CD8-positive, alpha-beta memory T cell (primary cell): ENCODE results near the gene SLC27A4. TPM values are rescaled to one million over a fixed set of nuclear protein-coding genes. Genes with fewer than 3 reads are reported as not detected.

Experiments
- CTCF ChIA-PET: fragments of 350-600 bp; sonication (Branson Sonifier 250); formaldehyde crosslinking; loops from one replicate; lab custom pipeline; 2021; ENCODE audit warnings: antibody characterized with exemption; lab: Charles Lee
- POLR2A ChIA-PET: fragments of 350-600 bp; sonication (Branson Sonifier 250); formaldehyde crosslinking; loops from one replicate; lab custom pipeline; 2021; ENCODE audit warnings: antibody characterized with exemption; lab: Charles Lee
- DNase-seq, 5 donors: peaks; one replicate each; pipeline versions ENCODE4 v3.0.0 to v3.0.0-alpha.2; 2020 to 2022; ENCODE audit warnings: mixed read lengths in 1 of 5
- H3K27ac ChIP-seq: one replicate; pipeline ENCODE4 v1.7.0; 2013; ENCODE audit warnings: low read depth, mild to moderate bottlenecking, low read length, moderate library complexity
- H3K27me3 ChIP-seq: 2 replicates; pipeline ENCODE4 v1.7.0; 2013; ENCODE audit warnings: low read length, mild to moderate bottlenecking; ENCODE audit not compliant: insufficient read depth, poor library complexity, severe bottlenecking
- H3K36me3 ChIP-seq: 2 replicates; pipeline ENCODE4 v1.7.0; 2013; ENCODE audit warnings: mild to moderate bottlenecking, low read length, moderate library complexity; ENCODE audit not compliant: insufficient read depth
- H3K4me1 ChIP-seq: 2 replicates; pipeline ENCODE4 v1.7.0; 2013; ENCODE audit warnings: mild to moderate bottlenecking, low read length, moderate library complexity; ENCODE audit not compliant: insufficient read depth
- H3K4me3 ChIP-seq: 2 replicates; pipeline ENCODE4 v1.7.0; 2013; ENCODE audit warnings: mild to moderate bottlenecking, low read length
- H3K9me3 ChIP-seq: 2 replicates; pipeline ENCODE4 v1.7.0; 2013; ENCODE audit warnings: mild to moderate bottlenecking, low read length
- H3K27ac Mint-ChIP-seq, 8 donors: one replicate each; pipeline ENCODE4 v1.8.0; 2020 to 2021; ENCODE audit warnings: mixed read lengths in 8 of 8, mild to moderate bottlenecking in 6 of 8, inconsistent platforms in 3 of 8, moderate library complexity in 3 of 8
- H3K27me3 Mint-ChIP-seq, 2 donors: one replicate each; pipeline ENCODE4 v1.8.0; 2020 to 2021; ENCODE audit warnings: mixed read lengths in 2 of 2, mild to moderate bottlenecking in 1 of 2, moderate library complexity in 1 of 2
- H3K36me3 Mint-ChIP-seq, 3 donors: one replicate each; pipeline ENCODE4 v1.8.0; 2020 to 2021; ENCODE audit warnings: mixed read lengths in 3 of 3, inconsistent platforms in 1 of 3, mild to moderate bottlenecking in 1 of 3
- H3K4me1 Mint-ChIP-seq, 3 donors: one replicate each; pipeline ENCODE4 v1.8.0; 2020 to 2021; ENCODE audit warnings: mixed read lengths in 3 of 3, inconsistent platforms in 1 of 3, mild to moderate bottlenecking in 1 of 3
- H3K4me3 Mint-ChIP-seq, 7 donors: one replicate each; pipeline ENCODE4 v1.8.0; 2020 to 2021; ENCODE audit warnings: mixed read lengths in 7 of 7, mild to moderate bottlenecking in 6 of 7, moderate library complexity in 4 of 7, inconsistent platforms in 2 of 7
- H3K9me3 Mint-ChIP-seq, 5 donors: one replicate each; pipeline ENCODE4 v1.8.0; 2020 to 2022; ENCODE audit warnings: mixed read lengths in 5 of 5, mild to moderate bottlenecking in 3 of 5, moderate library complexity in 2 of 5, inconsistent platforms in 1 of 5
- polyA plus RNA-seq: library from polyadenylated mRNA; unstranded; fragments of 300-500 nt; fragmentation: Illumina TruSeq; gene quantifications from one replicate; pipeline ENCODE4 v1.2.3, GENCODE V29; 2021
- total RNA-seq, 2 experiments: library from RNA; stranded (reverse); gene quantifications; one replicate each; pipeline ENCODE4 v1.2.3, GENCODE V29; 2021

Gene SLC27A4
- 10 to 100 TPM; 41.2 to 46.0 TPM for total RNA-seq
- polyA plus RNA-seq: 11.2 TPM

DNA sequence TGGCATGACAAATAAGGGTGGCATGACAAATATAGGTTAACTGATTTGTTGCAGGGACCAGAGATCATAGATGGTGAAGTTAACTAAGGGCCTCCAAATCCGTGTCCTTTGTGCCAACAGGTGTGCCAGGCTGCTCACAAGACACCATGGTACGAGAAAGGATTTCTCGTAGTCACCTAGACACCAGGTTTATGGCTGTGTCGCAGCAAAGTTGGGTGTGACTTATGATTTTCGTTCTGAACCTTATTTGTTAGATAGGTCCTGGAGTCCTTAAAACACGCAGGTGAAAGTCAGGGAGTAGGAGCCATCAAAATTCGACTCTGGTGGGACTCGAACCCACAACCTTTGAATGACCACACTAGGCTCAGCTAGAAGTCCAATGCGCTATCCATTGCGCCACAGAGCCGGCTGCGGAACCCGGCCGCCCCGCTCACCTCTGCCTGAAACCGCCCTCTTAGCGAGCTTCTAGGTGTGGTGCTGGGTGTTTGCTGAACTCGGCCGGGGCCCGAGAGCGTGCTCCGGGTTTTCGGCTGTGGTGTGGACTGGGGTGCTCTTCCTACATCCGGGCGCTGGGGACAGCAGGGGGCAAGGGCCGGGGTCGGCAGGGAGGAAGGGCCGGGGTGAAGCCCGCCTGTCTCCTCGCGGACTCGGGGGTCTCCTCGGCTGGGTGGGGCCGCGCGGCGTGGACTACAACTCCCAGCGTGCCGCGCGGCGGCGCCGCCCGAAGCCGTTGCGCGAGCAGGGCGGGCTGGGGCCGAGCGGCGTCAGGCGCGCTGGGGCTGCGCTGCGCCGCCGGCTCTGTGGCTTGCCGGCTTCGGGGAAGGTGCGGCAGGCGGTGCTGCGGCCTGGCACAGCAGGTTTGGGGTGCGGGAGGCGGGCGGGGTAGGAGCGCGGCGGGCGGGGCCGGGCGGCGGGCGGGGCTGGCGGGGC, at the start of gene SLC27A4:
TSS of gene SLC27A4 (plus strand) at position 767 of the 930 bp plus-strand sequence. CDS start 2,606 bp downstream, outside the sequence.
- peaks cover 13% of the 10 kb centered on the region for H3K4me1 ChIP-seq
- DNase-seq: peak; percentile 76 to 86 (median 81)
- Mint-ChIP-seq H3K27me3 (no peaks in the 10 kb centered on the region), H3K4me3 (peak within 1 kb of the TSS; percentile 81 to 99 (median 92)), H3K27ac (peak within 1 kb of the TSS; percentile 86 to 98 (median 94)), H3K36me3 (peaks cover 0 to 24% (median 0%) of the 10 kb centered on the region in 3 donors), H3K9me3 (no peaks in the 10 kb centered on the region), H3K4me1 (peaks cover 6 to 13% (median 12%) of the 10 kb centered on the region in 3 donors)
- H3K27ac ChIP-seq: peak within 1 kb of the TSS; percentile 59
- no peaks in the 10 kb centered on the region for H3K9me3 ChIP-seq
- H3K36me3 ChIP-seq: peaks cover 7% of the 10 kb centered on the region
- POLR2A ChIA-PET: no interaction called here
- H3K27me3 ChIP-seq: no peaks in the 10 kb centered on the region
- peak within 1 kb of the TSS; percentile 75 for H3K4me3 ChIP-seq
- CTCF ChIA-PET: interaction anchor here (1.0 to 2.0 kb wide), 4 partner anchors 9 to 44 kb away, joined by 4 to 5 read pairs (median 4); no protein-coding TSS in a partner anchor

DNA sequence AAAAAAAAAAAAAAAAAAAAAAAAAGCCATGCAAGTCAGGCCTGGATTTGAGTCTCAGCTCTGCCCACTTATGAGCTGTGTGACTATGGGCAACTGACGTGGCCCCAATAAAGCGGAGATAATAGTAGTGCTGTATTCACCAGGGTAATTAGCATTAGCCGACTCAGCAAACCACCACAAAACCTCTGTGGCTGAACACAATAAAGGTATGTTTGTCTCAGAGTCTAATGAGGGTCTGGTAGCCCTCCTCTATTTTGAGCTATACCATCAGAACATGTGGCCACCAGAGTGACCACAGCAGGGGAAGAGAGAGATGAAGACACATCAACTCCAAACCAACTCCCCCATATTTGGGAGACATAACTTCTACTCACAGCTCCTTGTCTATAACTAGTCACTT, 48.3 kb upstream of the SLC27A4 start:
- Histone ChIP-seq H3K27me3 (no peaks in the 10 kb centered on the region), H3K36me3 (no peaks in the 10 kb centered on the region), H3K4me3 (no peak overlapping the region), H3K4me1 (peaks cover under 1% of the 10 kb centered on the region), H3K9me3 (no peaks in the 10 kb centered on the region), H3K27ac (no peak overlapping the region)
- ChIA-PET POLR2A (no interaction called here), CTCF (interaction anchor here (1.5 kb wide), 1 partner anchor 8 kb away, joined by 3 read pairs; no protein-coding TSS in a partner anchor)
- H3K4me1 Mint-ChIP-seq: peaks cover 2 to 4% (median 2%) of the 10 kb centered on the region in 3 donors
- H3K27ac Mint-ChIP-seq: no peak overlapping the region
- no peaks in the 10 kb centered on the region for H3K27me3 Mint-ChIP-seq
- DNase-seq: no peak
- no peak overlapping the region for H3K4me3 Mint-ChIP-seq
- H3K36me3 Mint-ChIP-seq: peaks cover 0 to 17% (median 6%) of the 10 kb centered on the region in 3 donors
- H3K9me3 Mint-ChIP-seq: no peaks in the 10 kb centered on the region

DNA sequence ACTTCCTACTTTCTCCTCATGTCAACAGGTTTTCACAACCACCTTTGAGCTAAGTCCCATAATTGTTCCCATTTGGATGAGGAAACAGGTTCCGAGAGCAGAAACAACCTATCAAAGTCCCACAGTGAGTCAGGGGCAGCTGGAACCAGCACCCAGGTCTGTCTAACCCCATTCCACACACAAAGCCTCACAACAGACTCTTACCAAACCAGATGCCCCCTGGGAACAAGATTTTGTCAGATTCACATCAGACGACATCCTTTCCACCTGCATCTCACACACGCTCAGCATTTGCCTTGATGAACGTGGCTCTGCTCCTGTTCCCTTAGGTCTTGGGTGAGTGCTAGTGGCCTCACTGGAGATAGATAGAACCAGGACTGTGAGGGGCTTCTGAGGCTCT, 47.2 kb upstream of the SLC27A4 start:
- Histone ChIP-seq H3K27me3 (no peaks in the 10 kb centered on the region), H3K36me3 (no peaks in the 10 kb centered on the region), H3K27ac (no peak overlapping the region), H3K4me1 (peaks cover 4% of the 10 kb centered on the region), H3K4me3 (no peak overlapping the region), H3K9me3 (no peaks in the 10 kb centered on the region)
- Mint-ChIP-seq H3K4me3 (no peak overlapping the region), H3K4me1 (peaks cover 2 to 4% (median 2%) of the 10 kb centered on the region in 3 donors), H3K36me3 (peaks cover 0 to 13% (median 3%) of the 10 kb centered on the region in 3 donors), H3K9me3 (no peaks in the 10 kb centered on the region), H3K27ac (no peak overlapping the region), H3K27me3 (no peaks in the 10 kb centered on the region)
- CTCF ChIA-PET: interaction anchor here (1.3 to 3.9 kb wide), 2 partner anchors 48 to 69 kb away, joined by 4 to 18 read pairs; no protein-coding TSS in a partner anchor
- DNase-seq: no peak
- POLR2A ChIA-PET: no interaction called here

DNA sequence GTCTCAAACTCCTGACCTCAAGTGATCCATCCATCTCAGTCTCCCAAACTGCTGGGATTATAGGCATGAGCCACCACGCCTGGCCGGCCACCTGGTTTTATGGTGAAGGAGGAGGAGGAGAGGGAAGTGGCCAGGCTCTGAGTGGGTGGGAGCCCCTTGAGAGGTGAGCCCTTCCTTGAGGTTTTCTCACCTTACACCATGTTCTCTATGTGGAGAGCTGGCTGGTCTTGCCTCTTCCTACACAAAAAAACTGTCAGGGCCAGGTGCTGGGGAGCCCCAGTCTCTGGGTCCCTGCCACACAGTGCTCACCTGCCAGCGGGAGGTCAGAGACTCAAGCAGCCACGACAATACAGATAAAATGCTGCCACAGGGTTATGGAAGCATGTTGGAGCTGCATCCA, 46.2 kb upstream of the SLC27A4 start:
- no peaks in the 10 kb centered on the region for H3K9me3 Mint-ChIP-seq
- H3K36me3 Mint-ChIP-seq: peaks cover 0 to 3% (median 2%) of the 10 kb centered on the region in 3 donors
- H3K27me3 Mint-ChIP-seq: no peaks in the 10 kb centered on the region
- H3K9me3 ChIP-seq: no peaks in the 10 kb centered on the region
- H3K4me1 ChIP-seq: peaks cover 4% of the 10 kb centered on the region
- peak overlapping the region in 2 of 8 donors; percentile 51 to 70 for H3K27ac Mint-ChIP-seq
- H3K4me1 Mint-ChIP-seq: peaks cover 2 to 4% (median 2%) of the 10 kb centered on the region in 3 donors
- ChIA-PET CTCF (interaction anchor here (0.8 to 3.9 kb wide), 5 partner anchors 7 to 68 kb away, joined by 4 to 18 read pairs (median 4); no protein-coding TSS in a partner anchor), POLR2A (no interaction called here)
- no peak overlapping the region for H3K4me3 Mint-ChIP-seq
- no peak overlapping the region for H3K27ac ChIP-seq
- H3K36me3 ChIP-seq: no peaks in the 10 kb centered on the region
- H3K27me3 ChIP-seq: no peaks in the 10 kb centered on the region
- no peak for DNase-seq
- no peak overlapping the region for H3K4me3 ChIP-seq

DNA sequence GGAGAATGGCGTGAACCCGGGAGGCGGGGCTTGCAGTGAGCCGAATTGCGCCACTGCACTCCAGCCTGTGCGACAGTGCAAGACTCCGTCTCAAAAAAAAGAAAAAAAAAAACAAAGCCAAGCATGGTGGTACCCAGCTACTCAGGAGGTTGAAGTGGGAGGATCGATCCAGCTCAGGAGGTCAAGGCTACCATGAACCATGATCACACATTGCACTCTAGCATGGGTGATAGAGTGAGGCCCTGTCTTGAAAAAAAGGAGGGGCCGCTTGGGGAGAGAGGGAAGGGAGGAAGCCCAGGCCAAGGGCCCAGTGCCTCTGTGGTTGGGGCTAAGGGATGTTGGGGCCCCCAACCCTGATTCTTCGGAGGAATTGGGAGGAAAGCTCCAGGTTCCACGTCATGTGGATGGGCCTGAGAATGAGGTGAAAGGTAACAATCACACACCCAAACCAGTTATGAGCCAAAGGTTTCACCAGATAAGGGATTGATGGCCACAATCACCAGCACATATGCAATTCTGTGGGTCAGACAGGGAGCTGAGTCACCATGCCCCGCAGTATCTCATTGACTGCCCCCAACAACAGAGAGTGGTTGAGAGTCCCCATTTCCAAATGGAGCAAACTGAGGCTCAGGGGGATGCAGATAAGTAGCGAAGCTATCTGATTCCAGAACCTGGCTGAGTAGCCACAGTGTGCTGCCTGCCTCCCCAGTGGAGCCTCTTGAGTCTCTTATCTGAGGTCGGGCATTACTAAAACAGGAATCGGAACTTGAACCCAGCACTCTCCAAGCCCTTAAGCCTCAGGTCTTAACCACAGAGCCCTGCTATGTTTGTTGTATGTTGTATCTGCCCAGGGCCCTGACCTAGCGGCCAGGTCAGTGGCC, 43.7 kb upstream of the SLC27A4 start:
- H3K27ac ChIP-seq: peak overlapping the region; percentile 51
- no peaks in the 10 kb centered on the region for H3K27me3 Mint-ChIP-seq
- no peaks in the 10 kb centered on the region for H3K9me3 ChIP-seq
- no peaks in the 10 kb centered on the region for H3K36me3 ChIP-seq
- ChIA-PET CTCF (interaction anchor here (1.1 to 3.9 kb wide), 8 partner anchors 7 to 110 kb away, joined by 3 to 18 read pairs (median 5); partner anchors contain the start of genes GOLGA2, SLC27A4 and SWI5), POLR2A (no interaction called here)
- H3K9me3 Mint-ChIP-seq: no peaks in the 10 kb centered on the region
- no peak for DNase-seq
- peaks cover 2 to 4% (median 2%) of the 10 kb centered on the region in 3 donors for H3K4me1 Mint-ChIP-seq
- H3K27me3 ChIP-seq: no peaks in the 10 kb centered on the region
- peaks cover 4% of the 10 kb centered on the region for H3K4me1 ChIP-seq
- peak overlapping the region in 2 of 8 donors; percentile 19 to 26 for H3K27ac Mint-ChIP-seq
- H3K4me3 Mint-ChIP-seq: no peak overlapping the region
- peaks cover 0 to 2% (median 2%) of the 10 kb centered on the region in 3 donors for H3K36me3 Mint-ChIP-seq
- no peak overlapping the region for H3K4me3 ChIP-seq

DNA sequence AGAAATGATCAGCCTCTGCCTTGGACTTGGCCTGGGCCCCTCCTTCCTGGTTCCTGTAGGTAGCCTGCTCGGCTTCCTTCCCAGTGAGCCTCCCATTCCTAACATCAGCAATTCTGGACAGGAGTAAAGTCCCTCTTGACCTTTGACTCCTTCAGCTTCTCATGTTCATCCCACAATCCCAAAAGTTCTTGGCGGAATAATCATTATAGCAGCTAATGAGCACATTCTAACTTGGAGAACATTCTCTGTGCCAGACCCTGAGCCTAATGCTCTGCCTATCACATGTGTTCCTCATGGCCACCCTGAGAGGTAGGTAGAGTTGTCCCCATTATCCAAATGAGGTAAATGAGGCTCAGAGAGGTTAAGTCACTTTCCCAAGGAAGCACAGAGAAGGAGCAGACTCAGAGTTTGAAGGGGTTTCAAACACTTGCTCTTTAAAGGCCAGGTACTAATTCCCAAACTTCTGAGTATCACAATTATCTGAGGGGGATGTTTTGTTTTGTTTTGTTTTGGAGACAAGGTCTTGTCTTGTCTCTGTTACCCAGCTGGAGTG, 43.0 kb upstream of the SLC27A4 start:
- CTCF ChIA-PET: interaction anchor here (1.2 to 2.2 kb wide), 3 partner anchors 42 to 109 kb away, joined by 3 to 5 read pairs (median 5); partner anchors contain the start of gene SLC27A4
- Histone ChIP-seq H3K9me3 (no peaks in the 10 kb centered on the region), H3K4me3 (no peak overlapping the region), H3K4me1 (peaks cover 4% of the 10 kb centered on the region), H3K36me3 (no peaks in the 10 kb centered on the region), H3K27me3 (no peaks in the 10 kb centered on the region), H3K27ac (no peak overlapping the region)
- no peak for DNase-seq
- Mint-ChIP-seq H3K4me3 (no peak overlapping the region), H3K36me3 (peaks cover 0 to 2% (median 2%) of the 10 kb centered on the region in 3 donors), H3K9me3 (no peaks in the 10 kb centered on the region), H3K27ac (peak overlapping the region in 1 of 8 donors; percentile 7), H3K4me1 (peaks cover 2 to 4% (median 2%) of the 10 kb centered on the region in 3 donors), H3K27me3 (no peaks in the 10 kb centered on the region)
- POLR2A ChIA-PET: no interaction called here
